Activated CD4-positive, alpha-beta T cell treated with anti-CD3 and anti-CD28 coated beads, Interleukin-2, amount 10 ng/mL, durations not matched to agents 24 days and 14 days (primary cell): ENCODE data around the gene SOCS1. TPM values are rescaled to one million over a fixed set of nuclear protein-coding genes. Genes with fewer than 3 reads are reported as not detected.

ENCODE experiments used
- DNase-seq: peaks from one replicate; pipeline ENCODE4 v3.0.0; 2022
- H3K27ac Mint-ChIP-seq: one replicate; pipeline ENCODE4 v1.8.0; 2022; ENCODE audit warnings: mild to moderate bottlenecking, mixed read lengths
- H3K27me3 Mint-ChIP-seq: one replicate; pipeline ENCODE4 v1.8.0; 2022; ENCODE audit warnings: mixed read lengths
- H3K36me3 Mint-ChIP-seq: one replicate; pipeline ENCODE4 v1.8.0; 2022; ENCODE audit warnings: low read depth, mild to moderate bottlenecking, mixed read lengths
- H3K4me1 Mint-ChIP-seq: one replicate; pipeline ENCODE4 v1.8.0; 2021; ENCODE audit warnings: mixed read lengths
- H3K4me3 Mint-ChIP-seq: one replicate; pipeline ENCODE4 v1.8.0; 2022; ENCODE audit warnings: mild to moderate bottlenecking, moderate library complexity, mixed read lengths
- H3K9me3 Mint-ChIP-seq: one replicate; pipeline ENCODE4 v1.8.0; 2021; ENCODE audit warnings: mixed read lengths
- intact Hi-C: fragments of 100-400 bp; cut with micrococcal nuclease; formaldehyde crosslinking; loops from one replicate; pipeline ENCODE4 v1.15.1; 2023
- total RNA-seq: library from RNA; stranded (reverse); gene quantifications from 2 replicates; pipeline ENCODE4 v1.2.3, GENCODE V29; 2022

SOCS1 gene
- total RNA-seq, 1 donor from 2014 or later = 152 TPM

DNA sequence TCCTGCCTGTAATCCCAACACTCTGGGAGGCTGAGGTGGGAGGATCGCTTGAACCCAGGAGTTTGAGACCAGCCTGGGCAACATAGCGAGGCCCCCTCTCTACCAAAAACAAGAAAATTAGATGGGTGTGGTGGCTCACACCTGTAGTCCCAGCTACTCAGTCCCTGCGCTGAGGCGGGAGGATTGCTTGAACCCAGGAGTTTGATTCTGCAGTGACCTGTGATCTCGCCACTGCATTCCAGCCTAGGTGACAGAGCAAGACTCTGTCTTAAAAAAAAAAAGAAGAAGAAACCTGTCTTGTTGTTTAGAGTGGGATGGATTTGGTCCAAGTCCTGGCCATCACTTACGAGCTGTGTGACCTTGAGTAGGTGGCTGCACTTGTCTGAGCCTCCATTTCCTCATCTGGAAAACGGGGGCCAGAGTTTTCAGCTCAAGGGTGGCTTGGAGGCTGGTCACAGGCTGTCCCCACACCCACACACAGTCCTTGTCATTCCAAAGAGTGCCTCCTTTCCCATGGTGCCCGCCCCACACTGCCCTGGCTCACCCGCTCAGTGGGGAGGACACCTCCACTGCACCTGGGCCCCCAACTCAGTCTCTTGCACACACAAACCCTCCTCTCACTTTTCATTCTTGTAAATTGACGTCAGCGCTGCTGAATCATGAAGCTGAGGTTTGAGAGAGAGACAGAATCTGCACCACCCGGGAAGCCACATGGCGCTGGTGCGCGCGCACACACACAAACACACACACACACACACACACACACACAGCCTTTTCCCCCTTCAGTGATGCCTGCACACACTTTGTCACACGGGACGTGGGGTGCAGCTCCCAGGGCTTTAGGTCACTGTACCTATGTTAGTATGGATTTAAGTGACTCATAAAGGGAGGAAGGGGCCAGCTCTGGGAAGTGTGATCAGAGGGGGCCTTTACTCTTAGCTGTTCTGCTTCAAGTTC, 4.2 kb downstream of the SOCS1 start:
- H3K36me3 Mint-ChIP-seq = peaks cover 66% of the 10 kb centered on the region
- peaks cover 41% of the 10 kb centered on the region for H3K4me1 Mint-ChIP-seq
- H3K27ac Mint-ChIP-seq = peak overlapping the region; percentile 96
- no peaks in the 10 kb centered on the region for H3K27me3 Mint-ChIP-seq
- peak overlapping the region; percentile 97 for H3K4me3 Mint-ChIP-seq
- intact Hi-C loops = loop anchor here (1.0 to 10.0 kb wide), 6 partner anchors 18 to 333 kb away; partner anchors contain the start of gene LITAF
- peak; percentile 93 for DNase-seq
- no peaks in the 10 kb centered on the region for H3K9me3 Mint-ChIP-seq

DNA sequence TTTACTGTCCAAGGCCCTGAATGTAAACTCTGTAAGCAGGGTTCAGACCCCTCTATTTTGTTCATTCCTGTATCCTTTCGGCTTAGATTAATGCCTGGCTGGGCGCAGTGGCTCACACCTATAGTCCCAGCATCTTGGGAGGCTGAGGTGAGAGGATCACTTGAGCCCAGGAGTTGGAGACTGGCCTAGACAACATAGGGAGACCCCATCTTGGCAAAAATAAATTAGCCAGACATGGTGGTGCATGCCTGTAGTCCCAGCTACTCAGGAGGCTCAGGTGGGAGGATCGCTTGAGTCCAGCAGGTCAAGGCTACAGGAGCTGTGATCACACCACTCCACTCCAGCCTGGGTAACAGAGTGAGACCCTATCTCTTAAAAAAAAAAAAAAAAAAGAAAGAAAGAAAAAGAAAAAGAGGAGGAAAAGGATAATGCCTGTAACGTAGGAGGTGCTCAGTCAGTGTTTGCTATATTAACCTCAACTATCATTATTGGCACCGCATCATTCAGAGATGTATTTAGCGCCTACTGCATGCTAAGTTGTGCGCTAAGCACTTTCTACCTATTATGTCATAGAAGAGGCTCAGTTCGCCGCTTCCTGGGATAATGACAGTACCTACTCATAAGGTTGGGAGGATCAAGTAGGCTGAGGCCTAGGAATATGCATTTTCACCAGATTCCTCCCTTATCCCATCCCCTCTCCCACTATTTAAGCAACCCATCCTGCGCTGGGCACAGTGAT, 5.0 kb downstream of the SOCS1 start:
- H3K4me1 Mint-ChIP-seq = peaks cover 47% of the 10 kb centered on the region
- H3K27ac Mint-ChIP-seq = peak overlapping the region; percentile 96
- no peaks in the 10 kb centered on the region for H3K27me3 Mint-ChIP-seq
- H3K9me3 Mint-ChIP-seq = no peaks in the 10 kb centered on the region
- peak overlapping the region; percentile 97 for H3K4me3 Mint-ChIP-seq
- intact Hi-C loops = loop anchor here (5.0 to 10.0 kb wide), 2 partner anchors 69 to 334 kb away; partner anchors contain the start of gene LITAF
- DNase-seq = no peak
- peaks cover 66% of the 10 kb centered on the region for H3K36me3 Mint-ChIP-seq

DNA sequence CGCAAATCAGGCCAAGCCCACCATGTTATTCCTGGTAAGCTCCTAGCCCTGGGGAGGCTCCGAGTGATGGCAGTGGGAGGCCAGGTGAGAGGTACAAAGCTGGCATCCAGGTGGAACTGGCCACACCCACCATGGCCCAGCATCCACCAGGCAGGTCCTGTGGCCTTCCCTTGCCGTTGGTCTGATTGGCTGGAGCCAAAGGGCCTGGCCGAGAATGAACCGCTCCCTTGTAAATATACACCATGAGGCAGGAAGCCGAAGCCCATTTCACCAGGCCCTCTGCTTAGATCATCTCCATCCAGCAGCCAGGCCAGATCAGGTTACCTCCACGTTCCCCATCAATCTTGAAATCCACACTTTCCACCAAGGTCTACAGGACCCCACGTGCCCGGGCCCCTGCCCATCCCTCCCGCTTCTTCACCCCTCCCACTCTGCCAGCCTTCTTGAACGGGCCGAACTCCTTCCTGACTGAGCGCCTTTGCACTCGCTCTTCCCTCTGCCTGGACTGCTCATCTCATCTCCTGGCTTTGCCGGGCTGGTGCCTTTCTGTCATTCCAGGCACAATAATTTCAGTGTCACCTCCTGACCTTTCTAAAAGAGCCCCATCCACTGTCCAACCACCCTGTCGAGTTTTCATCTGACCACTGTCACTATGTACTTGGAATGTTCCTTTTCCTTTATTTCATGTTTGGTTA, 5.8 kb downstream of the SOCS1 start:
- H3K27ac Mint-ChIP-seq = peak overlapping the region; percentile 80
- no peaks in the 10 kb centered on the region for H3K9me3 Mint-ChIP-seq
- peak overlapping the region; percentile 21 for H3K4me3 Mint-ChIP-seq
- intact Hi-C loops = loop anchor here (5.0 to 10.0 kb wide), 2 partner anchors 68 to 335 kb away; partner anchors contain the start of gene LITAF
- no peak for DNase-seq
- no peaks in the 10 kb centered on the region for H3K27me3 Mint-ChIP-seq
- H3K4me1 Mint-ChIP-seq = peaks cover 54% of the 10 kb centered on the region
- peaks cover 64% of the 10 kb centered on the region for H3K36me3 Mint-ChIP-seq

DNA sequence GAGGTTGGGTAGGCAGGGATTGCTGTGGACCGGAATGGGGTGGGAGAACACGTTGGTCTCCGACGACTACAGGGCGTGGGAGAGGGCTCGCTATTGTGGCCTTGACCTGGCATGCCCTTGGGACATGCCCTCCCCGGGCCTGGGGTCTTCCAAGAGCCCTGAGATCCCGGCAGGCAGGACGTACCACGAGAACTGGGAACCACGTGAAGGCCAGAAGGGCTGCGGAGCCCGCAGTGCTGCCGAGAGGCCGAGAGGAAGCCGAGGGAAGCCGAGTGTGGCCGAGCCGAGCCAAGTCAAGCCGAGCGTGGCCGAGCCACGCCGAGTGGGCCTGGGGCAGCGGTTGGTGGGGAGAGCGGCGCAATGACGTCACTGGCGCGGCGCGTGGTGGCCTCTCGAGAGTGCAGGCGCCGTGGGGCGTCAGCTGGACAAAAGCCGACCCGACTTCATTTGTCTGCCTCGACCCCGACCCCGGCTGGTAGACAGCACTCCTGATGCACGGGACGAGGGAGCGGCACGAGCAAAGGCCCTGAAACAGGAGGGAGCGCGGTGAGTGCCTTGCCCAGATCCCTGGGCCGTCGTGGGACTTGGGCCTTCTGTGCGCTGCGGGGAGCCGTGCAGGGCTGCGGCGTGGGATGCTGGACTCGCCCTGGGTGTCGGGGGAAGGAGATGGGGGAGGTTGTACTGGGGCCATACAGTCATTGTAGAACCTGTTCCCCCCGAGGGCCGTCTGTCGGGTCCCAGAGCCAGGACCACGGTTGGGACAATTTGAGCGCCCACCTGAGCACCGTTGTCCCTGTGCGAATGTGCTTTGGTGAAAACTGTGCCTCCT, 6.6 kb downstream of the SOCS1 start:
- no peak overlapping the region for H3K4me3 Mint-ChIP-seq
- H3K27ac Mint-ChIP-seq = peak overlapping the region; percentile 58
- H3K9me3 Mint-ChIP-seq = no peaks in the 10 kb centered on the region
- intact Hi-C loops = loop anchor here (5.0 to 10.0 kb wide), 2 partner anchors 67 to 335 kb away; partner anchors contain the start of gene LITAF
- peaks cover 58% of the 10 kb centered on the region for H3K36me3 Mint-ChIP-seq
- no peaks in the 10 kb centered on the region for H3K27me3 Mint-ChIP-seq
- no peak for DNase-seq
- peaks cover 58% of the 10 kb centered on the region for H3K4me1 Mint-ChIP-seq

DNA sequence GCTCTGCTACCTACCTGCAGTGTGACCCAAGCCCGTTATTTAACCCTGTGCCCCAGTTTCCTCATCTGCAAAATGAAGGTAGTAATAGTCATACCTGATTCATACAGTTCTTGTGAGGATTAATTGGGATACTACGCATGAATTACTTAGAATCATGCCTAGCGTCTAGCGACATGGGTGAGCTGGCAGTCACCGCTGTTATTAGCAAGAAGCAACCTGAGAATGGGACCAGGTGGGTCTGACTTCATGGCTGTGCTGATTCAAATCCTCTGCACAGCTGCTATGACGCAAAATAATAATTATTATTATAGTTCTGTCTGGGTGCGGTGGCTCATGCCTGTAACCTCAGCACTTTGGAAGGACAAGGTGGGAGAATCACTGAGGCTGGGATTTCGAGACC, 7.9 kb downstream of the SOCS1 start:
- Mint-ChIP-seq H3K9me3 (no peaks in the 10 kb centered on the region), H3K27ac (peak overlapping the region; percentile 38), H3K4me1 (peaks cover 54% of the 10 kb centered on the region), H3K36me3 (peaks cover 46% of the 10 kb centered on the region), H3K27me3 (no peaks in the 10 kb centered on the region), H3K4me3 (no peak overlapping the region)
- intact Hi-C loops = no loop called here
- DNase-seq = no peak

DNA sequence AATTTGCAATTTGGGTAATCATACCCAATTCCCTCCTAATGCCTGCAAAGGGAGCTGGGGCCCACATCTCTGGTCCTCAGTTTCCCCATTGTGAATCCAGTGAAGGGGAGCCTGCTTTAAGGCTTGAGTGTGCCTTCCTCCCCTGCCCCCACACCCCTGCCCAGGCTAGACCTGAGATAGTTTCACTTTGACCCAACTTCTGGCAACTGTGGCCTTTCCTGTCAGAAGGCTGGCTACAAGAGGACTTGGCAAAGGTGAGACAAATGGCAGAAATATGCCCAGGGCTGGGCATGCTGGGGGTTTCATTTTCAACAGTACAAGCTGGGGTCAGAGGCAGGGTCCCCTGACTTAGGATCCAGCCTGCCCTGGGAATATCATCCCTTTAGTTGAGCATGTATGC, 10.0 kb downstream of the SOCS1 start:
- peak; percentile 78 for DNase-seq
- Mint-ChIP-seq H3K9me3 (no peaks in the 10 kb centered on the region), H3K27me3 (no peaks in the 10 kb centered on the region), H3K4me3 (no peak overlapping the region), H3K36me3 (peaks cover 28% of the 10 kb centered on the region), H3K27ac (peak overlapping the region; percentile 14), H3K4me1 (peaks cover 40% of the 10 kb centered on the region)
- intact Hi-C loops = no loop called here

DNA sequence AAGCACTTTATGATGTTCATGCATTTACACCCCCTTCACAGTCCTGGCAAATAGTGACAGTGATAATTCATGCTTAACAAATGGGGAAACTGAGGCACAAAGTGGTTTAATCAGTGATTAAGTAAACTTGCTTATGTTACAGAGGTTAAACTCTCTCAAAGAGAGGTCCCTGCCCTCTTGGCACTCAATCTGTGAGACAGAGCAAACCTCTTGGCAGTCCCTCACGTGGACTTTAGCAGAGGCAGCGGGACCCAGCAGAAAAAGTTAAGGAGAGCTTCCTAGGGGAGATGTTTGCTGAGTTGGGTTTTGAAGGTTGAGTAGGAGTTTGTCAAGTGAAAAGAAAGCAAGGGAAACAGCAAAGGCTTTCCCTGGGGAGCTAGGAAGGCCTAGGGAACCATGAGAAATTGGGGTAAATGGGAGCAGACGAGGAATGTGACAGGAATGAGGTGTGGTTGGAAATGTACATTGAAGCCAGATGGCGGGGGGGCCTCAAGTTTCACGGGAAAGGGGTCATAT, 10.7 kb downstream of the SOCS1 start:
- H3K27me3 Mint-ChIP-seq = no peaks in the 10 kb centered on the region
- peaks cover 21% of the 10 kb centered on the region for H3K36me3 Mint-ChIP-seq
- peak overlapping the region; percentile 70 for H3K27ac Mint-ChIP-seq
- intact Hi-C loops = no loop called here
- H3K4me1 Mint-ChIP-seq = peaks cover 40% of the 10 kb centered on the region
- H3K9me3 Mint-ChIP-seq = no peaks in the 10 kb centered on the region
- no peak for DNase-seq
- no peak overlapping the region for H3K4me3 Mint-ChIP-seq

DNA sequence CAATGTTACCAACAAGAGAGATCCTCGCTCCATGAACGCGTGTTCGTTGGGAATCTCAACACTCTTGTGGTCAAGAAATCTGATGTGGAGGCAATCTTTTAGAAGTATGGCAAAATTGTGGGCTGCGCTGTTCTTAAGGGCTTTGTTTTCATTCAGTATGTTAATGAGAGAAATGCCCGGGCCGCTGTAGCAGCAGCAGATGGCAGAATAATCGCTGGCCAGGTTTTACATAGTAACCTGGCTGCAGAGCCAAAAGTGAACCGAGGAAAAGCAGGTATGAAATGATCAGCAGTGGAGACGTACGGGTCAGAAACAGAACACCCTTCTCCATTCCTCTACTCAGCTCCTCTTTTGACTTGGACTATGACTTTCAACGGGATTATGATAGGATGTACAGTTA, 13.3 kb downstream of the SOCS1 start:
- no peaks in the 10 kb centered on the region for H3K27me3 Mint-ChIP-seq
- H3K4me3 Mint-ChIP-seq = no peak overlapping the region
- peaks cover 9% of the 10 kb centered on the region for H3K36me3 Mint-ChIP-seq
- no peaks in the 10 kb centered on the region for H3K9me3 Mint-ChIP-seq
- no peak for DNase-seq
- intact Hi-C loops = no loop called here
- peaks cover 45% of the 10 kb centered on the region for H3K4me1 Mint-ChIP-seq
- H3K27ac Mint-ChIP-seq = no peak overlapping the region

DNA sequence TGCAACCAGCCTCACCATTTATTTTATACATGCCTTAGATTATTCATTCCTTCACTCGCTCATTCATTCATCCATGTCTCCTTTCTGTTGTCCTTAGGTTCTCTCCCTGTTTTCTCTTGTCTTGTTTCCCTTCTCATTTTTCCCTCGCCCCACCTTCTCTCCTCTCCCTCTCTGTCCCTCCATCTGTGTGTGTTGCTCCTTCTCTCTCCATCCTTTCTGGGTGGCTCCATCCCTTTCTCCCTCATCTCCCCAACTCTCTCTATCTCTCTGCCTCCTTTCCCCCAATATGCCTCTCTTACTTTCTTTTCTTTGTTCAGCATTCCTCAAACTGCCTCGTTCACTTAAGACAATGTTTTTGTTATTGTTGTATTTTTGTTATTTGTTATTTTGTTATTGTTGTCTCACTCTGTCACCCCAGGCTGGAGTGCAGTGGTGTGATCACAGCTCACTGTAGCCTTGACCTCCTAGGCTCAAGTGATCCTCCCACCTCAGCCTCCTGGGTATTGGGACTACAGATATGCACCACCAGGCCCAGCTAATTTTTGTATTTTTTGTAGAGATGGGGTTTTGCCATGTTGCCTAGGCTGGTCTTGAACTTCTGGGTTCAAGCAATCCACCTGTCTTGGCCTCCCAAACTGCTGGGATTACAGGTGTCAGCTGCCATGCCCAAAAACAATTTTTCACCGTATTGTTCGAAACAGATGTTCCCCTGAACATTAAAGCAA, 14.4 kb downstream of the SOCS1 start:
- H3K27ac Mint-ChIP-seq = no peak overlapping the region
- H3K4me3 Mint-ChIP-seq = no peak overlapping the region
- DNase-seq = no peak
- H3K4me1 Mint-ChIP-seq = peaks cover 46% of the 10 kb centered on the region
- H3K9me3 Mint-ChIP-seq = no peaks in the 10 kb centered on the region
- H3K36me3 Mint-ChIP-seq = peaks cover under 1% of the 10 kb centered on the region
- intact Hi-C loops = no loop called here
- H3K27me3 Mint-ChIP-seq = no peaks in the 10 kb centered on the region

DNA sequence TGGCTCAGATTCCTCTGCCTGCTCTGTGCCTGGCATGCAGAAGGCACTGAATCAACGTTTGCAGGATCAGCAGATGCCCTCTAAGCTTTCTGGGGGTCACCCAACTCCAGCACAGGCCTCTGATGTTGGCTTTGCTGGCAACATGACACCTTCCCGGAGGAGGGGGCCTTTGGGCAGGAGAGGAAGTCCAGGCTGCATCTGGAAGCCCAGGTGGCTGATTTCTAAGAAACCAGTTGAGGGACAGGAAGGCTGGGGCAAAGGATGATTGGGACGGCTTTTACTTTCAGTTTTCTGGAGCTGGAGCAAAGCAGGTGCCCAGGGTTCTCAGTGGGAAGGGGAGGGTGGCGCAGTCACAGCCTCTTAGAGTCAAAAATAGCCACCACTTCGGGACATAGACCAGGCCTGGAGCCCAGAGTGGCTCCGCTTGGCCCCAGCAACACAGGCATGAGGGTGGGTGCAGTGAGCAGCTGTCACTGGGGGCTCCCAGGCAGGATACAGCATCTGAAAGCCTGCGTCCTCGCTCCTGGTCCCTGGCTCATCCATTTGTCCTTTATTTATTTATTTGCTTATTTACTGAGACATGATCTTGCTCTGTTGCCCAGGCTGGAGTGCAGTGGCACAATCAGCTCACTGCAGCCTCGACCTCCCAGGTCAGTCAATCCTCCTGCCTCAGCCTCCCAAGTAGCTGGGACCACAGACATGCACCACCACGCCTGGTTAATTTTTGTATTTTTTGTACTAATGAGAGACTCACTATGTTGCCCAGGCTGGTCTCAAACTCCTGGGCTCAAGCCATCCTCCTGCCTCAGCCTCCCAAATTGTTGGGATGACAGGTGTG, 15.1 kb downstream of the SOCS1 start:
- peak overlapping the region; percentile 56 for H3K4me3 Mint-ChIP-seq
- peaks cover 42% of the 10 kb centered on the region for H3K4me1 Mint-ChIP-seq
- H3K36me3 Mint-ChIP-seq = no peaks in the 10 kb centered on the region
- intact Hi-C loops = no loop called here
- peak; percentile 85 for DNase-seq
- H3K9me3 Mint-ChIP-seq = no peaks in the 10 kb centered on the region
- no peaks in the 10 kb centered on the region for H3K27me3 Mint-ChIP-seq
- peak overlapping the region; percentile 83 for H3K27ac Mint-ChIP-seq

DNA sequence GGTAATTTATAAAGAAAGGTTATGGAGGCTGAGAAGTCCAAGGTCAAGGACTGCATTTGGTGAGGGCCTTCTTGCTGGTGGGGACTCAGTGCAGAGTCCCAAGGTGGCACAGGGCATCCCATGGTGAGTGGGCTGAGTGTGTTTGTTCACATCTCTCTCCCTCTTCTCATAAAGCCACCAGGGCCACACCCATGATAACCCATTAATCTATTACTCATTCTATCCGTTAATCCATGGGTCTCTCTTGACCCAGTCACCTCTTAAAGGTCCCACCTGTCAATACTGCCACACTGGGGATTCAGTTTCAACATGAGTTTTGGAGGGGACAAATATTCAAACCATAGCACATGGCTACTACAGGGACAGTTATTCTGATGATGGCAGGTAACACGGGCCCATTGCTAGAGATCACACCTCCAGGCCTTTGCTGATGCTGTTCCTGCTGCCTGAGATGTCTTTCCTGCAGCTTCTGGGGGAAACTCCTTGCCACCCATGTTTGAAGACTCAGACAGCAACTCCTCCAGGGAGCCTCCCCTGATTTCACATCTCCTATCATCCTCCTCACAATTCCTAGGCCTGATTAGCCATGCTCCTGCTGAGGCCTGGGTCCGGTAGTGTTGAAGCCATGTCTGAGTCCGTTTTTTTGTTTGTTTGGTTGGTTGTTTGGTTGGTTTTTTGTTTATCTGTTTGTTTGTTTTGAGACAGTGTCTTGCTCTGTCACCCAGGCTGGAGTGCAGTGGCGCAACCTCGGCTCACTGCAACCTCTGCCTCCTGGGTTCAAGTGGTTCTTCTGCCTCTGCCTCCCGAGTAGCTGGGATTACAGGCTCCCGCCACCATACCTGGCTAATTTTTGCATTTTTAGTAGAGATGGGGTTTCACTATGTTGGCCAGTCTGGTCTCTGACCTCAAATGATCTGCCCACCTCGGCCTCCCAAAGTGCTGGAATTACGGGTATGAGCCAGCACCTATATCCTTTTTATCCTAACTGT, 16.1 kb downstream of the SOCS1 start:
- Mint-ChIP-seq H3K4me1 (peaks cover 41% of the 10 kb centered on the region), H3K4me3 (peak overlapping the region; percentile 56), H3K9me3 (no peaks in the 10 kb centered on the region), H3K27ac (peak overlapping the region; percentile 83), H3K27me3 (no peaks in the 10 kb centered on the region), H3K36me3 (no peaks in the 10 kb centered on the region)
- intact Hi-C loops = no loop called here
- DNase-seq = no peak
